Stimulated activated CD4-positive, alpha-beta T cell treated with anti-CD3 and anti-CD28 coated beads, Interleukin-1b, Interleukin-23, amount 100 ng/mL, for 48 hours (primary cell): ENCODE measurements around the gene PPDPF.
"Not testable (repeated sequence)": the region's sequence is repeated elsewhere in the genome, so short reads cannot be mapped to it uniquely, and the experiment has no call there.

Experiments used
- DNase-seq: peaks from one replicate; pipeline ENCODE4 v3.0.0-alpha.2; 2020

PPDPF gene, protein sequence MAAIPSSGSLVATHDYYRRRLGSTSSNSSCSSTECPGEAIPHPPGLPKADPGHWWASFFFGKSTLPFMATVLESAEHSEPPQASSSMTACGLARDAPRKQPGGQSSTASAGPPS

DNA sequence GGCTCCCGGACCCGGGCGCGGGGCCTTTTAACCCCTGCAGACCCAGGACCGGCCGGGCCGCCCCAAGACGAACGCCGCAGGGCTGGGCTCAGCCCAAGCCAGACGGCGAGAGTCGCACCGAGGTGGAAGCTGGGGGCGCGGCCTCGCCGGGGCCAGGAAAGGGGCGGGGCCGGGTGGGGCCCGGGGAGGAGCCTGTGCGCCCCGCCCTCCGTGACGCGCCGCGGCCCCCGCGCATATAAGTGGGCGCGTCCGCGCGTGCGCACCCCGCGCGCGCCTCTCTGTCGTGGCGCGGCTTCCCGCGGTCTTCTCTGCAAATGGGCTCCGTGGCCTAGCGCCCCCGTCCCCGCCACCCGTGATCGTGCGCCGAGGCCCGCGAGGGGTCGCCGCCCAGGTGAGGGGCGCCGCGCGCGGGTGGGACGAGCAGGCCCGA lies at the start of gene PPDPF:
Gene PPDPF, plus strand, starts transcription at position 262 of the 430 bp plus-strand sequence. CDS start 544 bp downstream, outside the sequence.
- peak; percentile 80 for DNase-seq

DNA sequence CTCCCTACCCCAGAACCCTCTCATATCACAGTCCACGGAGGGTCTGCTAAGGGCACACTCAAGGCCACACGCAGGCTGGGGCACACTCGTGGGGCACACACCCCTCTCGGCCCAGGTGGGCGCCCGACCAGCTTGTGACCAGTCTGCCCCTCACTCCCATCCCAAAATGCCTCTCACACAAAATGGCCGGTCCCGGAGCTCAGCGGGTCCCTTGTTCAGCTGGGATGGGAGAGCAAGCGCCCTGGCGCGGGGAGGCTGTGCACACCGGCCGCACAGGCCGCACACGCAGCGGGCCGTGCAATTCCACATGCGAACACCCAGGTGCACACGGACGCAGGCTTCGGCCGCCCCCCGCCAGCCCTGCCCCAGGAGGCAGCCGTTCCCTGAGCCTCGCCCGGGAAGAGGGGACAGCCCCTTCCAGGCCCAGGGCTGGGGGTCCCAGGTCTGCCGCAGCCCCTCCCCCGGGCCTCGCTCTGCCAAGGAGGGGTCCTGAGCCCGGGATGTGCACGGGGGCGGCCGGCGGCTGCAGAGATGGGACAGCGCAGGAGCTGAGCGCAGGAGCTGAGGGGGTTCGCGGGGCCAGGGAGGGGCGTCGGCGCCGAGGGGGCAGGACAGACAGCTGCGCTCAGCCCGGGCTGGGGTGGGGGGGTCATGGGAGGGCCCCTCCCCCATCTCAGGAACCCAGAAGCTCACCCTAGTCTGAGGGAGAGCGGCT lies 49.4 kb upstream of the PPDPF start:
- no peak for DNase-seq

DNA sequence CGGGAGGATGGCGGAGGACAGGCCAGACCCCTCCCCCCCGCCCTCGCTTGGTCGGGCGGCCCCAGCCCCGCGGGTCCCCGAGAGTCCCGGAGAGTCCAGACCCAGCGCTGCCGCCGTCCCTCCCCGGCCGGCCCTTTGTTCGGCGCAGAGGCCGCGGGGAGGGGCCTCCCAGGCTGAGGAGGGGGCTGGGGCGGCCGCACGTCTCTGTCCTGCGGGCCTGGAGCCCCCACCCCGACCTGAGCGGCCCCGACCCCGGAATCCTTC lies 48.9 kb upstream of the PPDPF start:
- no peak for DNase-seq

DNA sequence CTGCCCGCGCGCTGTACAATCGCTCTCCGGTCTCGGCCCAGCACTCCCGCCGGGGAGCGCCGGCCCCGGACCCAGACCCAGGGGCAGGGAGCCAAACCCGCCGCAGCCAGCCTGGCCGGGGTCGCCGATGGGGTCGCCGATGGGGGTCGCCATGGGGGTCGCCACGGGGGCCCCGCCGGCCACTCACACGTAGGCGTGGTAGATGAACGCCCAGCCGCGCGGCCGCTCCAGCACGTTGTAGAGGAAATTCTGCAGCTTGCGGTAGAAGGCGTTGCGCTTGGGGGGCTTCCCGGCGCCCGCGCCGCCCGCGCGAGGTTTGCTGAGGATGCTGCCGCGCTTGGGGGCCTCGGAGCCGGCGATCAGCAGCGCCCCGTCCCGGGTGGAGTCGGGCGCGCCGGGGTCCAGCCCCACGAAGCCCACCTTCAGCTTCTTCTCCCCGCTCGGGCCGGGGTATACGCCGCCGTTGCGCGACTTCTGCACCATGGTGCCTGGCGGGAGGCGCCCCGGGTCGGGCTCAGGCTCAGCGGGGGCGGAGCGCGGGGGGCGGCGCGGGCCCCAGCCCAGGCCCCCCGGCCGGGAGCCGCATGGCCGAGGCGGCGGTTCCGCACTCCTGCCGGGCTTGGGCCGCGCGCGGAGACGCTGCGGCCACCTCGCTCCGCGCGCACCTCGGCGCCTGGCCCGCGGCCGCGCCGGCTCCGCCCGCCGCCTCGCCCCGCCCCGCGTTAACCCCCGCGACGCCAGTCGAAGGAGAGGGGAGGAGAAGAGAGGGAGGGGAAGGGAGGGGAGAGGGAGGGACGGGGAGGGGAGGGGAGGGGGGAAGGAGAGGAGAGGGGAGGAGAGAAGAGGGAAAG lies 48.4 kb upstream of the PPDPF start, which contains the start of gene KCNQ2:
Gene KCNQ2, minus strand, starts transcription at position 675 of the 851 bp plus-strand sequence. Its CDS starts 192 bp downstream, at position 483.
- DNase-seq: no peak

DNA sequence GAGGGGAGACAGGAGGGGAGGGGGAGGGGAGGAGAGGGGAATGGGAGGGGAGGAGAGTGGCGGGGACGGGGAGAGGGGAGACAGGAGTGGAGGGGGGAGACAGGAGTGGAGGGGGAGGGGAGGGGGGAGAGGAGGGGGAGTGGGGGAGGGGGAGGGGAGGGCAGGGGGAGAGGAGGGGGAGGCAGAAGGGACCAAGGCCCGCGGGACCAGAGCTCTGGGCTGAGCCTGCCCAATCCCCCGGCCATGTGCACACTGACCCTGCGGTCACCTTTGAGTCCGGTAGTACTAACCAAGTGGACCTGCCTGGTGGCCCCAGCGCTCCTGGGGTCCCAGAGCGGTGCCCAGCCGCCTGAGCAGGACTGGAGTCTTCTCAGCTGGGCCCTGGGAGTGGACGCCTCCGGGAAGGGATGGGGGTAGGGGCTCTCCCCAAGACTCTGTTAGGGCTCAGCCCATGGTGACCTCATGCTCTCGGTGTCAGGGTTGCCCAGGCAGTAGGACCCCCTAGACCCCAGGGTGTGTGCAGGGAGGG lies 47.6 kb upstream of the PPDPF start:
- DNase-seq: no peak

DNA sequence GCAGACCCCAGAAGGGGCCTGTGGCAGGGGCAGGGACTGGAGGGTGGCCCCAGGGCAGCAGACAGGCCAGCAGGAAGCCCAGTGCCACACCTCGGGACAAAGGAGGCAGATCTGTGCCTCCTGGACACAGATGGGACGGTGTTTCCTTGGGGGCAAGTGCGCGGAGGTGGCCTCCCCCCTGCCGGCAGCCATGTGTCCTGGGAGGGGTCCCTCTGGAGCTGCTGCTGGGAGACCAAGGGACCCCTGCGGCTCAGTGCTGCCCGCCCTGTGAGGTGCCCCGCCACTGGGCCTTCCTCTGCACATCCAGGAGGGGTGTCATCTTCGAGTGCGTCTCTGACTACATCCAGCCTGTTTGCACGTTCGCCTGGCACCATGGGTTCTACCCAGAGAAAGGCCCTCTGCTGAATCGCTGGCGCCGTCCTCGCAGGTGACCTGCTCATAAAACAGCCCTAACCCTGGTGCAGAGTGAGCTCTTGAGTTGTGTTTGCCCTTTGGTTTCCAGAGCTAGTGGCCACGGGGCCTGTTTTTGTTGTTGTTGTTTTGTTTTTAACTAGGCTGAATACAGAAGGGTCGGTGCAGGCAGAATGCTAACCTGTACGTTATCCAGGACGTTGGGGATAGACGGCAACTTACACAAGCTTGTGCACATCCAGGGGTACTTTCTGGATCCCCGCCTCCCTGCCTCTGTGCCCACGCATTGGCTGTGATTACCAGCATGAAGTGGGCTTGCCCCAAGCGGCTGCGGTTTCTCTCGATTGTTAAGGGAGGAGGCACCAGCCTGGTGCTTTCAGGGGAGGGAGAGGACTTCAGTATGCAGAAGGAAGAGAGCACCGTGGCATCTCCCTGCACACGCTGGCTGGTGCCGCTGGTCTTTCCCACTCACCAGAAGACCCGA lies 46.8 kb upstream of the PPDPF start:
- DNase-seq: no peak

DNA sequence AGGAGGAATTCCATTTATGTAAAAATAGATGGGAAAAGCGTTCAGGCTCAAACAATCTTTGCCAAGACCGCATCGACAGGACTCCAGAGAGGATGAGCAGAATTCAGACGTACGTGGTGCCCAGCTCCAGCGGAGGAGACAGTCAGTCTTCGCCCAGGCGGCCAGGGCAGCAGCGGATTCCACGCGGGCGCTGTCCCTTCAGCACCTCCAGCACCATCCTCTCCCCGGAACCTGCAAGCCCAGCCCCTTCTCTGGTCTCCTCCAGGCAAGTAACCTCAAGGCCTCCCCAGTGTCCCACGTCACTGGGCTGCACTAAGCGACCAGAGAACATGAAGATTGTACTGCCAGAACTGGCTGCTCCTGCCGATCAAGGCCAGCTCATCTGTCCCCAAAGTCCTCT lies 45.4 kb upstream of the PPDPF start:
- peak; percentile 19 for DNase-seq

DNA sequence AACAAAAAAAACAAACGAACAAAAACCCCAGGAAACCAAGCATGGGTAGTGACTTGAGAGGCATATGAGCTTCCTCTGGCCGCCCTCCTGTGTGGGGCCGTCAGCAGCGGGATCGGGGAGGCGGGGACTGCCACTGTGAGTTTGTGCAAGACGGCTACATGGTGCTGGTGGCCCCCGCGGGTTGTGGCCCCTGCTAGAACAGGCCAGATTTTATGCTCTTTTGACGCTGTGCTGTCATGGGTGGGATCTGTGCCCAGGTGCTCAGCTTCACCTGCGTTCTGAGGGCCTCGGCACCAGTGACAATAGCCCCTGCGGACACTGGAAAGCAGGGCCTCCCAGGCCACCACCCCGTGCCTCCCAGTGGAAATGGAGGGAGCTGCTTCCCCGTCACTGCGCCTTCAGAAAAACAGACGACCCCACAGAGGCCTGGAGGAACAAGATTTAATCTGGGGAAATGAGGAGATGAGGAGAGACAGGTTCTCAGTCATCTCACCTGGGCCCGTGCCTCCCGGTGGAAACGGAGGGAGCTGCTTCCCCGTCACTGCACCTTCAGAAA lies 43.4 kb upstream of the PPDPF start:
- no peak for DNase-seq

DNA sequence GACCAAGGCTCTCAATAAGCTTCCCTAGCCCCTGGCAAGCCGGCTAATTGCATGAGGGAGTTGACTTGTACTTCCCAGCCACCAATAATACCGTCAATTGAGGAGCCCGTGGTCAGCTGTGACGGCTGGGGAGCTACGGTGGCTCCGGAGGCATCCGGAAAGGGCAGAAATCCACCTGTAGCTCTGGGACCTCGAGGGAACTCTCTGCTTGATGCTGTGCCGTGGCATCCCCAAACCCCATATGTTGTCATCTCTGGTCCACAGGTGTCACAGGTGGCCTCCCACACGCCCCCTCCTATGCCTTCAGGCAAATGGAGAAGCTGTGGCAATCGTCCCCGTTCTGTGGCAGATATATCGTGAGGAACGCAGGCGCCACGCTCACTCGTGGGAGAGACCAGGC lies 42.6 kb upstream of the PPDPF start:
- DNase-seq: no peak

DNA sequence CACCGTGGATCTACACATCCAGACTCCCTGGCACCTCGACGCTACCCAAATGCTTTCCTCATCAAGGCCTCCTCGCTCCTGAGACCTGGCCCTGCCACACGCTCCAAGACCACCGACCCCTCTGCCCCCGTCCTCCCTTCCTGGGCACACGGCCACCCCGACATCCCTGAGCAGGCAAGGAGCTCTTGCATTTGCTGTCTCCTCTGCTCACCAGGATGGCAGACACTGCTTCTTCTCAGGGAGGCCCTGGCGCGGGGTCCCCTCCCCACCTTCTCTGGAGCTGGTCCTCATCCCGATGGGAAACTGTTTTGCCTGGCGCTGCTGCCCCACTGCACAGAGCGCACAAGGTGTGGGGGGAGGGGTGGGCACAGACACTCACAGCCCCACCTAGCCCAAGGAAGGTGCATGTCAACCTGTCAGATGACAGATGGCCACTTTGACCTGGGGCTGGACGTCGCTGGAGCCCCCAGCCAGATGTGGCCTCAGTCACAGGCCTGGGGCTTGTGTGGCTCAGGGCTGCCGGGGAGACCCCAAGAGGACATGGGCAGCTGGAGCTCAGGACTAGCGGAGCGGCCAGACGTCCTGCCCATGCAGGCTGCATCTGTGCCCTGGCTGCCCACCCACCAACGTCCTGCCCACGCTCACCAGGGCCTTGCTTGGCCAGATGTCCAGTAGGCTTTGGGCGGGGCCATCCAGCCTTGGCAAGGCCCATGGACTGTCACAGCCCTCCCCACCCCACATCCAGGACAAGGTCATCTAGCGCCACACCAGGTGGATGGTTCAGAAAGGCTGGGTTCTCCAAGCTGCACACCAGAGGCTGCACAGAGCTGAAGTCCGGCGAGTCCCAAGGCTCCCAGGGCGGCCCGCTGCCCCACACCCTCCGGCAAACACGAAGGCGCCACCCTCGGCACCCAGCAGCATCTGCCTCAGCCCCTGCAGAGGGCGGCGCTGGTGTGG lies 41.9 kb upstream of the PPDPF start:
- DNase-seq: no peak

DNA sequence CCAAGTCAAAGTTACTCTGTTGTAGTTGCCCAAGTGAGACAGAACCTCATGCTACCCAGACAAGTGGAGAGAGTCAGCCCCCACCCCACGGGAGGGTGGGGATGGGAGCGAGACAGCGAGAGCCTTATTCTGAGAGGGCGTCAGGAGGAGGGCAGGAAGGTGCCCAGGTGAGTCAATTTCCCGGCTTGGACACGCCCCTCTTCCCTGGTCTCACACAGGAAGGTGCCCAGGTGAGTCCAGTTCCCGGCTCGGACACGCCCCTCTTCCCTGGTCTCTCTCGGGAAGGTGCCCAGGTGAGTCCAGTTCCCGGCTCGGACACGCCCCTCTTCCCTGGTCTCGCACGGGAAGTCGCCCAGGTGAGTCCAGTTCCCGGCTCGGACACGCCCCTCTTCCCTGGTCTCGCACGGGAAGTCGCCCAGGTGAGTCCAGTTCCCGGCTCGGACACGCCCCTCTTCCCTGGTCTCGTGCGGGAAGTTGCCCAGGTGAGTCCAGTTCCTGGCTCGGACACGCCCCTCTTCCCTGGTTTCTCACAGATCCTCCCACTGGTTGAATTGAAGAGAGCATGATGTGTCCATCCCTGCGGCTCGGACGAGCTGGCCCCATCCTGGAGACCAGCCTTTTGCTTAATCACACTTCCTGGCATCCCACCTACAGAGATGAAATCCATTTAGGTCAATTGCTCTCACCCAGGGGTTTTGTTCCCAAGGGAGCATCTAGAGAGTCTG lies 40.7 kb upstream of the PPDPF start:
- DNase-seq: not testable (repeated sequence)

DNA sequence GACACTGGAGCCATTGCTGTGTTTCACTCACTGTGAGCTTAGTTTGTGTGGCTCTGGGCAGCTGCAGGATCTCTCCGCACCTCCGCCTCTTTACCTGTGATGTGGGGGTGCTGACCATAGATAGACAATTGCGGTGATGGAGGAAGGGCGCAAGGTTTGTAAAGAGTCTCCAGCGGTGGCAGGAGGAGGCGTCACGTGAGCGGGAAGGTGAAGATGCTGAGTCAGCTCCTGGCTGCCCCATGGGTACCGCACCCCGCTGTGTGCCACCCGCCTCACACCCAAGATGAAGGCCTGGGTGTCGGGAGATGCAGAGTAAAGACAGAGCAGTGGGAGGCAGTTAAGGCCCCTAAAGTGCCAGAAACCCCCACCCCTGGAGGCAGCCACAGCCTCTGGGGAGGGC lies 39.1 kb upstream of the PPDPF start:
- no peak for DNase-seq

DNA sequence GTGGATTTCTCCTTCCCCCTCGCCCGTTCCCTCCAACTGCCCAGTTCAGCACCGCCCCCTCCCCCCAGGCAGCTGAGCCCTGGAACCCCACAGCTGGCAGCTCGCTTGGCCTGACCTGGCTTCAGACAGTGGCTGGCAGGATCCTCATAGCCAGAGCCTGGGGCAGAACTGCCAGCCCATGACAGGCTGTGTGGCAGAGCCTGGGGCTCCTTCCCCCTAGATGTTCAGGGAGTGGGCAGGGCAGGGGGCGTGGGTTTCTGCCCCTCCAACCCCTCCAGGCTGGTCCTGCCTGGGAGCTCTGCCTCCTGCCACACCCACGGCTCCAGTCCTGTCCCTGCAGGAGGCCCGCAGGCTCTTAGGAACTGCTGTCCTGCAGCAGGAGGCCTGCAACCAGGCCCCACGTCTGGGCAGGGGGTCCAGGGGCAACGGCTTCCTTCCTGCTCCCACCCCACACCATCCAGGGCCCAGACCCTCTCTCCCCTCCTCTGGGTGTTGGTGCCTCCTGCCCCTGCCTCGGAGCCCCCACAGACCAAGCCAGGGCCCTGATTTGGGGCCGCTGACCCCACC lies 38.5 kb upstream of the PPDPF start:
- no peak for DNase-seq

DNA sequence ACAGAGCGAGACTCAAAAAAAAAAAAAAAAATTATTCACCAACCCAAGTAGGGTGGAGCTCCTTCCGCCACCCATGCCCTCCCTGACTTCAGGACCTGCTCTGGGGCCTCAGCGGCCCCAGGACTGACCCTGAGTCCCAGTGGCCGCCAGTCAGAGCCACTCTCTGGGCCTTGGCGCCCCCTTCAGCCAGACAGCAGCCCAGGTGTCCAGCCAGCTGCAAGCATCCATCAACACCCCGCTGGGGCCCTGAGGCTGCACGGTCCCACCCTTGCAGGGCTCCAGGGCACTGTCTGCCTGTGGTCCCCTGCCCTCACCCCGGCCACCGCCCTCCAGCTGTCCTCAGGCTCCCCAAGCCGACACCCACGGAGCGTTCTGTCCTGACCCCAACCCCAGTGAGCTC lies 36.7 kb upstream of the PPDPF start:
- DNase-seq: no peak

DNA sequence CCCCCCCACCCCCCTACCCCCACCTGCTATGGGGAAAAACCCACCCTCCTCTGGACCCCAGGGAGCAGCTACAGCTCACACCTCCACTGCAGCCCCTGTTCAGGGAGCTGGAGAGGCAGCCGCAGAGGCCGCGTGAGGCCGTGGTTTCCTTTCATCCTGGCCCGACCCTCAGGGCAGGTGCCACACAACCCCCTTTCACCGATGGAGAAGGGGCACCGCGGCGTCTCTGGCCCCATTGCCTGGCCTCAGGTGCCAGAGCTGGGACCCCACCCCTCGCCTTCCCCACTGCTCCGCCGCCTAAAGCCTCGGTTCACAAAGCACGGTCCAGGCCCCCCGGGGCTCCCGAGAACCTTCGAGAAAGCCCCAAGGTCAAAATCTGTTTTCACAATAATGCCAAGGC lies 36.3 kb upstream of the PPDPF start:
- DNase-seq: no peak

DNA sequence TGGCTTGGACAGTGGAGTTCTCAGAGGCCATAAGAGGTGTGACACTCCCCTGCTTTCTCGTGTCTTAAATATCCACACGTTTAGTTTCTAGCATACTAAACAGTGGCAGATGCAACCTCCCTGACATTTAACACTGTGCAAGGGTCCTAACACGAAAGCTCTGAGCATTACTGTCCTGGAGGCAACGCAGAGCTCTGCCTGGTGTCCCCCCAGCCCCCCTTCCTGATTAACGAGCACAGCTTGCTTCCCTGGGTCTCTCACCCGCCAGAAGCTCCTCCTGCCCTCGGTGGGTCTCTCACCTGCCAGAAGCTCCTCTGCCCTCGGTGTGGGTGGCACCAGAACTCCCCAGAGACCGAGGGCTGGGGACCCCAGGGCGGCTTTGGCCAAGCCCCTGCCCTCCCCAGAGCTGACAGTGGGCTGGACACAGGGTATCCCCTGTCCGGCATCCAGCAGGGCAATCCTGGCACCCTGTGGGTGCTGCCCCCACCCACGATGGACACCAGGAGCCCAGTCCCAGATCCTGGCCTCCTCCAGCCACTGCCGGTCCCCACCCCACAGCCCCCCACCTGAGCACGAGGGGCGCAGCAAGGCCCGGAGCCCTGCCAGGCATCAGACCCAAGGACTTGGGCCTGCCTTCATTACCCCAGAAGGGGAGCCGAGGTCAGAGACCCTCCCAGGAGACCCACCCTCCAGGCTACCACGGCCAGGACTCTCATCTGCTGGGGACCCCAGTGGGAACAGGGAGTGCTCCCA lies 35.7 kb upstream of the PPDPF start:
- no peak for DNase-seq

DNA sequence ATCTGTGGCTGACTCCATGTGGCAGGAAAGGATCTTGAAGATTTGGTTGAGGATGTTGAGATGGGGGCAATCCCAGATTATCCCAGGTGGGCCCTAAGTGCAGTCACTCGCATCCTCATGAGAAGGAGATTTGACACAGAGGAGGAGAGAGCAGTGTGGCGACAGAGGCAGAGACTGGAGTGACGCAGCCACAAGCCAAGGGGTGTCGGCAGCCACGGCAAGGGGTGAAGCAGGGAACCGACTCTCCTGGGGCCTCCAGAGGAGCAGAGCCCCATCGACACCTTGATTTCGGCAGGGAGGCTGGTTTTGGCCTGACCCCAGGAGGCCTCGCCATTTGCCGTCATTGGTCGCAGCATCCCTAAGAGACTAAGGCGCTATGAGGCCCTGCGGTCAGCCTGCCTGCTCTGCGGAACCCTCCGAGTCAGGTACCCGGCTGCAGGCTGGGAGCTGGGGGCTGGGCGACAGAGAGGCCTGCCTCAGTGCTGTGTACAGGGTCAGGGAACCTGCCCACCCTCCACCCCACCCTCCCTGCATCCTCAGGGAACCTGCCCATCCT lies 34.2 kb upstream of the PPDPF start:
- DNase-seq: no peak

DNA sequence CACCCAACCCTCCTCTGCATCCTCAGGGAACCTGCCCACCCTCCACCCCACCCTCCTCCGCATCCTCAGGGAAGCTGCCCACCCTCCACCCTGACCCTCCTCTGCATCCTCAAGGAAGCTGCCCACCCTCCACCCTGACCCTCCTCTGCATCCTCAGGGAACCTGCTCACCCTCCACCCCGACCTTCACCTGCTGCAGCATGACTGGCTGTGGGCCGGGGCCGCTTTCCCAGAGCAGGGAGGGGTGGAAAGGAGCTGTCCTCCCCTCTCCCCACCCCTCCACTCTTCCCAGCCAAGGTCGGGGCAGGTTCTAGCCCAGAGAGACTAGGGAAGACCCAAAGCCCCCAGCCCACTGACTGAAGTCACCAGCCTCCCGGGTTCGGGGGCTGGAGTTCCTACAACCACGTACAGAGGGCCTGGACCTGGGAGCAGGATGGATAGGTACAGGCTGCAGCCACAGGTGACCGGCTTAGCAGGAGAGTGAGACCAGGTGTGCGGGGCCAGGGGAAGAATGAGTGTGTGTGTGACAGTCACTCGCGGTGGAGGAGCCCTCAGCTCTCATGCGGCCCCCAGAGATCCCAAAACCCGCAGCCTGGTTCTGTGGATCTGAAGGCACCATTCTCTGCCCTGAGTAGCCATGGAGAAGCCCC lies 33.3 kb upstream of the PPDPF start:
- DNase-seq: no peak
